ENCODE measurements around the gene BCL2L11.

BCL2L11 gene

GRCh38 chr2:111173856-111174255, 53.1 kb downstream of the BCL2L11 start:
- no peak overlapping the region for H3K4me3 ChIP-seq (ENCODE audit: low read depth, low read length)
- TF ChIP-seq, protein P1, sequence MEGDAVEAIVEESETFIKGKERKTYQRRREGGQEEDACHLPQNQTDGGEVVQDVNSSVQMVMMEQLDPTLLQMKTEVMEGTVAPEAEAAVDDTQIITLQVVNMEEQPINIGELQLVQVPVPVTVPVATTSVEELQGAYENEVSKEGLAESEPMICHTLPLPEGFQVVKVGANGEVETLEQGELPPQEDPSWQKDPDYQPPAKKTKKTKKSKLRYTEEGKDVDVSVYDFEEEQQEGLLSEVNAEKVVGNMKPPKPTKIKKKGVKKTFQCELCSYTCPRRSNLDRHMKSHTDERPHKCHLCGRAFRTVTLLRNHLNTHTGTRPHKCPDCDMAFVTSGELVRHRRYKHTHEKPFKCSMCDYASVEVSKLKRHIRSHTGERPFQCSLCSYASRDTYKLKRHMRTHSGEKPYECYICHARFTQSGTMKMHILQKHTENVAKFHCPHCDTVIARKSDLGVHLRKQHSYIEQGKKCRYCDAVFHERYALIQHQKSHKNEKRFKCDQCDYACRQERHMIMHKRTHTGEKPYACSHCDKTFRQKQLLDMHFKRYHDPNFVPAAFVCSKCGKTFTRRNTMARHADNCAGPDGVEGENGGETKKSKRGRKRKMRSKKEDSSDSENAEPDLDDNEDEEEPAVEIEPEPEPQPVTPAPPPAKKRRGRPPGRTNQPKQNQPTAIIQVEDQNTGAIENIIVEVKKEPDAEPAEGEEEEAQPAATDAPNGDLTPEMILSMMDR (IDR thresholded peaks at IDR 0.05; ENCODE audit: low read depth, low read length): no peak
- DNase-seq (ENCODE audit: low read depth, low spot score): no peak
- in situ Hi-C loops (cut with HindIII; ENCODE audit: low sequenced_read_pairs): no loop called here

DNA sequence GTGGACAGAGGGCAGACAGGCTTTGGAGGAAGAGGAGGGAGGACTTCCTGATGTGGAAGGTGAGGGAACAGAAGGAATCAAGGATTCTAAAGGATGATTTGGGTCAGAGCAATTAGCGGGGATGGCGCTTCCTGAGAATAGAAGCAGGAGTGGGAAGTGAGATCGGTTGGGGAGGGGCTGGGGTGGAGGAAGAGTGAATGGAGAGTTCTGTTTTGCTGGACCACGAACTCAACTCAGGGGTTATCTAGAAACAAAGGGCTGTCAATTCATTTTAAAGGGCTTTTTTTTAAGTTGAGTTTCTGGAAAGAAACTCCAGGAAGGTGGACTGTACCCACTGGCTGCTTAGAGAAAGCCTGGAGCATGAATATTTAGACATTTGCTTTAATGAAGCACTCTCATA, 54.9 kb downstream of the BCL2L11 start:
- TF ChIP-seq, protein P1 (IDR thresholded peaks at IDR 0.05; ENCODE audit: low read depth, low read length): no peak
- DNase-seq (ENCODE audit: low read depth, low spot score): no peak

DNA sequence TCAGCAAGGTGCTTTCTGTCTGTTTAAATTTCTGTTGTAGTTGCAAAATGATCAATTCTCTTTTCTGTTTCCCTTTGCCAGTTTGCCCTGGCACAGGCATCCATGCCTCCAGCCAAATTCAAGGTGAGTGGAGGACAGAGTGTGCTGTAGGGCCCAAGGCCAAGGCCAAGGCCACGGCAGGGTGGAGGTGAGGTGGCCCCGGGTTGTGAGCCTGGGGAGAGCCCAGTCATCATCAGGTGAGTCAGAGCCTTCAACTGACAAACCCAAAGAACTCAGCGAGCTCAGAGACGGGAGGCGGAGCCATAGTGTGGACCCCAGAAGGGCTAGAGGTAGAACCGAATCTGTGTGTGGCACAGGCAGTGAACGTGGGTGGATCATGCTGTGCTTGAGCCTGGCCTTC, 55.7 kb downstream of the BCL2L11 start:
- no peak overlapping the region for H3K4me3 ChIP-seq (ENCODE audit: low read depth, low read length)
- DNase-seq (ENCODE audit: low read depth, low spot score): no peak
- TF ChIP-seq, protein P1 (IDR thresholded peaks at IDR 0.05; ENCODE audit: low read depth, low read length): no peak
- in situ Hi-C loops (cut with HindIII; ENCODE audit: low sequenced_read_pairs): no loop called here

More for the DNA sequence above, 54.9 kb downstream of the BCL2L11 start:
- H3K4me3 ChIP-seq (ENCODE audit: low read depth, low read length): no peak overlapping the region
- in situ Hi-C loops (cut with HindIII; ENCODE audit: low sequenced_read_pairs): no loop called here

DNA sequence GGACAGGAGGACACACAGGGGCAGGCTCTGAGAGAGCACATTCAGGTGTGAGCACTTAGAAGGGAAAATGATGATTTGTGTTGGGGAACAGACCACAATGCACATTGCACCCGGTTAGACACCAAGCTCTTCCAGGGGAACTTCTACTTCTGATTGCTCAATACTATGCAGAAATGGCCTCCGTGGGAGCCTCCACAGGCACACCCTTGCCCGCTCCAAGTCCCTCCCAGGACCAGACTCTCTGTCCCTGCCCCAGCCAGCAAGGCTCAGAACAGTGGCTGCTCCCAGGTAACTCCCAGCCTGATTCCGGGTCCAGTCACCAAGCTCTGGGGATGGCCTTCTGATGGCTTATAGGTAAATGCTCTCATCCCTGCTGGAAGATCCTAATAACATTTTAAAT, 56.2 kb downstream of the BCL2L11 start:
- TF ChIP-seq, protein P1 (IDR thresholded peaks at IDR 0.05; ENCODE audit: low read depth, low read length): no peak
- no peak overlapping the region for H3K4me3 ChIP-seq (ENCODE audit: low read depth, low read length)
- DNase-seq (ENCODE audit: low read depth, low spot score): no peak
- in situ Hi-C loops (cut with HindIII; ENCODE audit: low sequenced_read_pairs): no loop called here

GRCh38 chr2:111178296-111178695, 57.6 kb downstream of the BCL2L11 start:
- TF ChIP-seq, protein P1 (IDR thresholded peaks at IDR 0.05; ENCODE audit: low read depth, low read length): no peak
- in situ Hi-C loops (cut with HindIII; ENCODE audit: low sequenced_read_pairs): no loop called here
- no peak for DNase-seq (ENCODE audit: low read depth, low spot score)
- no peak overlapping the region for H3K4me3 ChIP-seq (ENCODE audit: low read depth, low read length)

- in situ Hi-C loops (cut with HindIII; ENCODE audit: low sequenced_read_pairs): no loop called here
- peak; percentile 62 for DNase-seq (ENCODE audit: low read depth, low spot score)
- no peak overlapping the region for H3K4me3 ChIP-seq (ENCODE audit: low read depth, low read length)
- TF ChIP-seq, protein P1 (IDR thresholded peaks at IDR 0.05; ENCODE audit: low read depth, low read length): no peak
Observed at GRCh38 chr2:111178730-111179405, 58.2 kb downstream of the BCL2L11 start.
